HepG2 (cell line): ENCODE results near the gene STIP1. TPM values are rescaled to one million over a fixed set of nuclear protein-coding genes. Genes with fewer than 3 reads are reported as not detected.

ENCODE experiments used
- HDAC2 ChIP-seq: sonication (generic); formaldehyde crosslinking; IDR thresholded peaks from 2 replicates; pipeline ENCODE4 v1.4.0; 2020; ENCODE audit warnings: missing genetic modification reagents
- IRF2 ChIP-seq: IDR thresholded peaks from 2 replicates; pipeline ENCODE4 v1.6.1; 2018; ENCODE audit warnings: missing genetic modification reagents, missing compliant biosample characterization
- ISX ChIP-seq: sonication (generic); formaldehyde crosslinking; conservative IDR thresholded peaks from 2 replicates; pipeline ENCODE4 v1.5.0; 2020; ENCODE audit warnings: missing genetic modification reagents
- MED8 ChIP-seq: sonication (generic); formaldehyde crosslinking; IDR thresholded peaks from 2 replicates; pipeline ENCODE4 v1.8.1; 2023; ENCODE audit warnings: mild to moderate bottlenecking, missing genetic modification reagents; ENCODE audit not compliant: insufficient replicate concordance
- NCOA2 ChIP-seq: sonication (generic); formaldehyde crosslinking; IDR thresholded peaks from 2 replicates; pipeline ENCODE4 v1.8.0; 2022; ENCODE audit warnings: inconsistent platforms
- NR2F2 ChIP-seq: IDR thresholded peaks from 2 replicates; pipeline ENCODE4 v1.6.1; 2012; ENCODE audit warnings: low read depth, inconsistent platforms, borderline replicate concordance
- PAF1 ChIP-seq: IDR thresholded peaks from 2 replicates; pipeline ENCODE4 v1.6.1; 2016; ENCODE audit warnings: missing genetic modification reagents, missing compliant biosample characterization
- POGZ ChIP-seq: sonication (generic); formaldehyde crosslinking; IDR thresholded peaks from 2 replicates; pipeline ENCODE4 v1.4.0; 2020; ENCODE audit warnings: mild to moderate bottlenecking, missing genetic modification reagents
- PRMT3 ChIP-seq: sonication (generic); formaldehyde crosslinking; IDR thresholded peaks from 2 replicates; pipeline ENCODE4 v1.8.1; 2022; ENCODE audit warnings: low read depth, mild to moderate bottlenecking, moderate library complexity, missing genetic modification reagents, borderline replicate concordance
- TARDBP ChIP-seq: sonication (generic); formaldehyde crosslinking; IDR thresholded peaks from 2 replicates; pipeline ENCODE4 v1.8.0; 2022; ENCODE audit warnings: mild to moderate bottlenecking, missing genetic modification reagents
- ZHX2 ChIP-seq, 2 experiments: sonication (generic) in 1 of 2; formaldehyde crosslinking in 1 of 2; IDR thresholded peaks; 2 replicates each; pipeline versions ENCODE4 v1.6.1 to v1.9.0; 2014 to 2022; ENCODE audit warnings: antibody characterized with exemption in 1 of 2, borderline replicate concordance in 1 of 2, inconsistent platforms in 1 of 2, low read depth in 1 of 2, missing genetic modification reagents in 1 of 2
- ZNF142 ChIP-seq: sonication (generic); formaldehyde crosslinking; IDR thresholded peaks from 2 replicates; pipeline ENCODE4 v1.4.0; 2020; ENCODE audit warnings: missing genetic modification reagents
- ZNF580 ChIP-seq: IDR thresholded peaks from 2 replicates; pipeline ENCODE4 v1.6.1; 2016; ENCODE audit warnings: low read depth, borderline replicate concordance
- polyA plus RNA-seq, 8 experiments: library from polyadenylated mRNA; depleted of rRNA in 3 of 8; stranded (reverse) in 7 of 8; unstranded in 1 of 8; fragments of >200 nt; fragmentation: Illumina TruSeq in 4 of 8; extraction: Trizol in 4 of 8; gene quantifications; 2 replicates each; pipeline versions ENCODE4 v1.2.1 to v1.2.3, GENCODE V29; 2011 to 2016; ENCODE audit warnings: low read depth in 4 of 8, missing spikeins in 1 of 8, mixed read lengths in 1 of 8; ENCODE audit not compliant: insufficient read depth in 1 of 8
- total RNA-seq, 5 experiments: library from RNA; depleted of rRNA; stranded (reverse); fragments of >200 nt; fragmentation: Illumina TruSeq; extraction: Trizol; gene quantifications; 2 replicates each; pipeline ENCODE4 v1.2.3, GENCODE V29; 2016; ENCODE audit warnings: low read depth in 1 of 5

Gene STIP1
- total and polyA plus RNA-seq, 2 of the 13 experiments (the other 11 are each of a cell fraction or from before 2014, with no cell fraction given) = 81.1 to 217 TPM

GRCh38 chr11:64225608-64226506 is 39.9 kb downstream of the STIP1 start, which contains the start of the genes NUDT22 and TRPT1 (continued):
- TF ChIP-seq ZHX2 (IDR thresholded peaks at IDR 0.05; ENCODE audit: low read depth) (no peak), ZHX2 (CRISPR knock-in tag; IDR thresholded peaks at IDR 0.05; ENCODE audit: borderline replicate concordance) (no peak), ZNF580 (CRISPR knock-in tag) (peak; percentile 56; the same call in 1 of the 2 replicates), ISX (0 out of 2 replicates have a peak, but pooled peaks have one; percentile 78), POGZ (CRISPR knock-in tag) (peak; percentile 38; the same call in 1 of the 2 replicates), PAF1 (no peak), NR2F2 (no peak), MED8 (peak; percentile 77), NCOA2 (CRISPR knock-in tag) (0 out of 2 replicates have a peak, but pooled peaks have one; percentile 23), HDAC2 (CRISPR knock-in tag) (peak; percentile 50), TARDBP (CRISPR knock-in tag) (peak; percentile 32; the same call in 1 of the 2 replicates), PRMT3 (CRISPR knock-in tag) (no peak; the same call in 1 of the 2 replicates), IRF2 (CRISPR knock-in tag) (0 out of 2 replicates have a peak, but pooled peaks have one; percentile 26), ZNF142 (CRISPR knock-in tag) (no peak)
